HL-60/S4 (cell line): ENCODE measurements around the gene DNAJB8.

Experiments
- in situ Hi-C: fragments of 300-500 bp; cut with MboI; formaldehyde crosslinking; loops from 2 replicates; pipeline ENCODE4 v1.14.3; 2022; ENCODE audit warnings: low sequenced_read_pairs

Gene DNAJB8

DNA sequence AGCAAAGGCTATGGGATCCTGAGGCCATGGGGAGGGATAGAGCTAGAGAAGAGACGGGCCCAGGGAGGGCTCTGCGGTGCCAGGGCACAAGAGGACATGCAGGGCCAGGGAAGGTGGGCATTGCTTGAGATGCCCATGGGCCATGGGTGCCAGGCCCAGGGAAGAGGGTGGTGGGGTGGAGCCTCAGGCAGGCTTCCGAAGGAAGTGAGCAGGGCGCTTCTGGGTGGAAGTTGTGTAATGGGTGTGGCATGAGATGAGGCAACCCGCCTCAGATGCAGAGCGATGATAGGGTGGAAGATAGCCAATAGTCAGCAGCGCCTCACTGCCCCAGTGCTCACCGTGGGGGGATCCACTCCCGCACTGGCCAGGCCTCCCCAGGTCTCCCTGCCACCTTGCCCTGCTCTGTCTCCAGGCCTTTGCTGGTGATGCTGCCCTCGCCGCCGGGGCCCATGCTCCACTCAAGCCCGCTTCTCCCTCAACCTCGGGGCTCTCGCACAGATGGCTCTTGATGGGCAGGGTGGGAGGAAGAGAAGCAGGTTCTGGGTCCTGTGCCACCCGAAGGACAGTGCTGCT is 51.4 kb downstream of the DNAJB8 start:
- in situ Hi-C loops, result no loop called here

DNA sequence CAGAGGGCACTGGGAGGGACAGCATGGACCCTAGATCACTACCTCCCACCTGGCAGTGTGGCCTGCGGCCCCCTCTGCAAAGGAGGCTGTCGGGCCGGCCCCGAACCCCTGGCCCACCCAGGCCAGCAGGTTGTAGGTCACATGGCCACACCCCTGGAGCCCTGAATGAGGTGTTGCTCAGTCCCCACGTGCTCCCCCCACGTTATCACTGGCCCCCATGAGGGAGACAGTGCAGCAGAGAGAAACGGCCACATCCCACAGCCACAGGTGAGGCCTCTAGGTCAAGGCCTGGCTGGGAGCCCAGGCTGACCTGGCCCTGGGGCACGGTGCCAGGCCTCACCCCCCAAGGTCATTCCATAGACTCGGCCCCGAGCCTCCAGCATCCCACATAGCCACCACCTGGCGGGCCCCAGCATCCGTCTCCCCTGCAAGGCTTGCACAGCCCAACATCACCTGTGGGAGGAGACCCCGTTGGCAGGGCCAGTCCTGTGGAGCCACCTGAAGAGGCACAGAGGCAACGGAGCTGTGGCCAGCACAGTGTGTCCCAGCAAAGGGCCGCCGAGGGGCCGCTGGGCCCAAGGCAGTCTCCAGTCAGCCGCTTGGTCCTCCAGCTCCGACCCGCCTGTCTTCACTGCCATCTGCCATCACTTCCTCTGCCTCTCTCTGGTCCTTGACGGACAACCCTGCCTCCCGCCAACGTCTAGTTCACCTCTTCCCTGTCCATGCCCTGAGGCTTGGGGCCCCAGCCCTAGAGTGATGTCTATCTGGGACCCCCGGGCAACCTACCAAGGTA is 53.1 kb downstream of the DNAJB8 start:
- in situ Hi-C loops, result no loop called here

DNA sequence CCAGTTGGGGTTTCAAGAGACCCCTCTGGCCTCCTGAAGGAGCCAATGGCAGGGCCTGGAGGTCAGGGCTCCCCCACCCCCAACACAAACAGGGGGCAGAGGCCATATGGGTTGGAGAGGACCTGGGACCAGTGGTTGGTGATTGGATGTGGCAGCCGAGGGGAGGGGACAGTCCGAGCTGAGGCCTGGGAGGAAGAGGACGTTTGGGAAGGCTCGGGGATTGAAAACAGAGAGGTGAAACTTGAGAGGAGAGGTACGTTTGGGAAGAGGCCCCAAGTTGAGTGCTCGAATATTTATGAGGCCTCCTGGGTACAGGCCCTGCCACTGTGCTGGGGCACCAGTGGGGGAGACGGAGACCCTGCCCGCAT is 53.7 kb downstream of the DNAJB8 start:
- in situ Hi-C loops, result no loop called here
